Left ventricle myocardium inferior (tissue), 1 donor: ENCODE measurements around the gene ZNF853. TPM values are rescaled to one million over a fixed set of nuclear protein-coding genes. Genes with fewer than 3 reads are reported as not detected.
A peak's percentile ranks its signal among the peaks of the same experiment; 100 is the strongest.

ENCODE experiments used
- DNase-seq: peaks from one replicate; pipeline ENCODE4 v3.0.0-alpha.2; 2020
- H3K27ac ChIP-seq: fragments of 200-600 bp; replicated peaks from 2 replicates; pipeline ENCODE4 v1.8.0; 2021
- H3K27me3 ChIP-seq: fragments of 200-600 bp; 2 replicates; pipeline ENCODE4 v1.8.0; 2021; ENCODE audit warnings: low read depth
- H3K36me3 ChIP-seq: fragments of 200-600 bp; 2 replicates; pipeline ENCODE4 v1.8.0; 2021
- H3K4me1 ChIP-seq: fragments of 200-600 bp; 2 replicates; pipeline ENCODE4 v1.8.0; 2021
- H3K4me3 ChIP-seq: fragments of 200-600 bp; 2 replicates; pipeline ENCODE4 v1.8.0; 2021; ENCODE audit warnings: mild to moderate bottlenecking, moderate library complexity
- H3K9me3 ChIP-seq: fragments of 200-600 bp; replicated peaks from 2 replicates; pipeline ENCODE4 v1.8.0; 2021
- intact Hi-C: fragments of 100-400 bp; cut with micrococcal nuclease; formaldehyde crosslinking; loops from one replicate; pipeline ENCODE4 v1.11.0; 2022
- total RNA-seq: library from RNA; stranded (reverse); fragmentation: NEBNext Ultra II Directional; extraction: Animal tissue kit (Norgen Biotek cat#: 25700); gene quantifications from one replicate; pipeline ENCODE4 v1.2.1, GENCODE V29; 2021
- TF ChIP-seq, protein P1 (sequence below): fragments of 200-600 bp; IDR thresholded peaks from 2 replicates; pipeline ENCODE4 v1.8.0; 2021; ENCODE audit warnings: antibody characterized with exemption, mild to moderate bottlenecking, borderline replicate concordance
- donor health status: DM: no; HTN: yes; CAD: no; lungs with severe emphysema.

The ZNF853 gene
- total RNA-seq, 1 donor from 2014 or later, result 15.0 TPM

DNA sequence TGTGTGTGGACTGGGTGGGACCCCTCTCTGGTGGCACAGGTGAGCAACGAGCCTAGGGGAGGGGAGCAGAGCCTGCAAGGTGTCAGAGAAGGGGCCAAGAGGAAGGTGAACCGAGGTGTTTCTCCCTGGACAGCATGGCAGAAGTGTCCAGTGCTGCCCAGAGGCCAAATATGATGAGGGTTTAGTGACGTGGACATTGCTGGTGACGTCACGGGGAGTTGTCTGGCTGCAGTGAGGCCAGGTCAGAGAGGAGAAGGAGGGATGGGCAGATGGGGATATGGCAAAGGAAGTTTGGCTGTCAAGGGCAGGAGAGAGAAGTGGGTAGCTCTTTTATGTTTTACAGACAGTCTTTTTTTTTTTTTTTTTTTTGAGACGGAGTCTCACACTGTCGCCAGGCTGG, 2.6 kb upstream of the ZNF853 start:
- Histone ChIP-seq H3K27ac (no peak overlapping the region), H3K9me3 (no peaks in the 10 kb centered on the region), H3K36me3 (peaks cover 14% of the 10 kb centered on the region), H3K4me1 (peaks cover 14% of the 10 kb centered on the region), H3K4me3 (no peak overlapping the region), H3K27me3 (no peaks in the 10 kb centered on the region)
- TF ChIP-seq, protein P1, sequence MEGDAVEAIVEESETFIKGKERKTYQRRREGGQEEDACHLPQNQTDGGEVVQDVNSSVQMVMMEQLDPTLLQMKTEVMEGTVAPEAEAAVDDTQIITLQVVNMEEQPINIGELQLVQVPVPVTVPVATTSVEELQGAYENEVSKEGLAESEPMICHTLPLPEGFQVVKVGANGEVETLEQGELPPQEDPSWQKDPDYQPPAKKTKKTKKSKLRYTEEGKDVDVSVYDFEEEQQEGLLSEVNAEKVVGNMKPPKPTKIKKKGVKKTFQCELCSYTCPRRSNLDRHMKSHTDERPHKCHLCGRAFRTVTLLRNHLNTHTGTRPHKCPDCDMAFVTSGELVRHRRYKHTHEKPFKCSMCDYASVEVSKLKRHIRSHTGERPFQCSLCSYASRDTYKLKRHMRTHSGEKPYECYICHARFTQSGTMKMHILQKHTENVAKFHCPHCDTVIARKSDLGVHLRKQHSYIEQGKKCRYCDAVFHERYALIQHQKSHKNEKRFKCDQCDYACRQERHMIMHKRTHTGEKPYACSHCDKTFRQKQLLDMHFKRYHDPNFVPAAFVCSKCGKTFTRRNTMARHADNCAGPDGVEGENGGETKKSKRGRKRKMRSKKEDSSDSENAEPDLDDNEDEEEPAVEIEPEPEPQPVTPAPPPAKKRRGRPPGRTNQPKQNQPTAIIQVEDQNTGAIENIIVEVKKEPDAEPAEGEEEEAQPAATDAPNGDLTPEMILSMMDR, result no peak
- intact Hi-C loops, result no loop called here
- no peak for DNase-seq

DNA sequence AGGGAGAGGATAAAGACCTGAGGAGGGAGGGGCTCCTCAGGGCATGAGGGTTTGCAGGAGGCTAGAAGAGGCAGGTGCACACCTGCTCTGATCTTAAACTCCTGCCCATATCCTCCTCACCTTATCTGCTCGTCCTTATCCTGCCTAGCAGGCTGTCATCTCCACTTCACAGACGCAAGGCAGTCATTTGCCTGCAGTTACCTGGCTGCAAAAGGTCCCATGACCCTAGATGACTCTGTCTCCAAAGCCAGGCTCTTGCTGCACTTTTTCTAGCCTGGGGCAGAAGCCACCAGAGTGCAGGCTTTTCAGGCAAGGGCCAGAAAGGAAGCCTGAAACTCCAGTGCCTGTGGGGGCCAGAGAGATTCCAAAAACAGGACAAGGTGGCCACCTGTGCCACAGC, 1.7 kb upstream of the ZNF853 start:
- Histone ChIP-seq H3K9me3 (no peaks in the 10 kb centered on the region), H3K4me1 (peaks cover 14% of the 10 kb centered on the region), H3K27ac (no peak overlapping the region), H3K4me3 (no peak overlapping the region), H3K27me3 (no peaks in the 10 kb centered on the region), H3K36me3 (peaks cover 5% of the 10 kb centered on the region)
- no peak for DNase-seq
- TF ChIP-seq, protein P1, result no peak
- intact Hi-C loops, result no loop called here

DNA sequence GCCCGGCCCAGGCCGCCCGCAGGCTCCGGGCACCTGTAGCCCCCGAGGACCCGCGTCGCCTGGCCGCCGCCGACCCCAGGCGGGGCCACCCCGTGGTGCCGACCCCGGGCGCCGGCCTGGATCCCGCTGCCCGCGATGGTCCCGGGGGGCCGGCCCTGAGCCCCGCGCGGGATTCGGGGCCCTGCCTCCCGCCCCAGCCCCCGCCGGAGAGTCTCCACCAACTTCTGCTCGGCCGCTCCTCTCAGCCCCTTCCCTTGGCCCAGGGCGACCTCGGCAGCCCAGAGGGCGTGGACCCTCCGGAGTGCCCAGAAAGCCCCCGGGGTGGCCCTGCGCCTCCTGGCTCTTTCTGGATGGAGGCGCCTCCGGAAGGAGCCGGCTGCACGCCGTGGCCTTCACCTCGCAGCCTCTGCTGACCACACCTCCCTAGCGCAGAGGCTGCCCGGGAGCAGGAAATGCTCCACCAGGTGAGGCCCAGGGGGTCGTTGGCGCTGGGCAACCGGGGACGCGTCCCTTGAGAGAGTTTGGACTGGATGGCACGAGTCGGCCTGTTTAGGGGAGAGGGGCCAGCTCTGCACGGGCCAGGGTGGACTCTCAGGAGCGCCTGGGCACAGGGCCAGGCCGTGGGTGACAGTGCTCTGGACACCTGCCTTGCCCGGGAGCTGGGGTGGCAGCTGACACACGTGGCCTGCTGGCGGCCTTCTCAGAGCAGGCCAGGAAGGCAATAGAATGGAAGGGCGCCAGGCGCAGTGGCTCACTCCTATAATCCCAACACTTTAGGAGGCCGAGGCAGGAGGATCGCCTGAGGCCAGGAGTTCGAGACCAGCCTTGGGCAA, 529 bp downstream of the ZNF853 start:
- Histone ChIP-seq H3K4me1 (peaks cover 14% of the 10 kb centered on the region), H3K9me3 (no peaks in the 10 kb centered on the region), H3K27ac (no peak overlapping the region), H3K36me3 (peaks cover 2% of the 10 kb centered on the region), H3K27me3 (no peaks in the 10 kb centered on the region), H3K4me3 (peak overlapping the region; percentile 79)
- no peak for DNase-seq
- TF ChIP-seq, protein P1, result no peak
- intact Hi-C loops, result no loop called here

DNA sequence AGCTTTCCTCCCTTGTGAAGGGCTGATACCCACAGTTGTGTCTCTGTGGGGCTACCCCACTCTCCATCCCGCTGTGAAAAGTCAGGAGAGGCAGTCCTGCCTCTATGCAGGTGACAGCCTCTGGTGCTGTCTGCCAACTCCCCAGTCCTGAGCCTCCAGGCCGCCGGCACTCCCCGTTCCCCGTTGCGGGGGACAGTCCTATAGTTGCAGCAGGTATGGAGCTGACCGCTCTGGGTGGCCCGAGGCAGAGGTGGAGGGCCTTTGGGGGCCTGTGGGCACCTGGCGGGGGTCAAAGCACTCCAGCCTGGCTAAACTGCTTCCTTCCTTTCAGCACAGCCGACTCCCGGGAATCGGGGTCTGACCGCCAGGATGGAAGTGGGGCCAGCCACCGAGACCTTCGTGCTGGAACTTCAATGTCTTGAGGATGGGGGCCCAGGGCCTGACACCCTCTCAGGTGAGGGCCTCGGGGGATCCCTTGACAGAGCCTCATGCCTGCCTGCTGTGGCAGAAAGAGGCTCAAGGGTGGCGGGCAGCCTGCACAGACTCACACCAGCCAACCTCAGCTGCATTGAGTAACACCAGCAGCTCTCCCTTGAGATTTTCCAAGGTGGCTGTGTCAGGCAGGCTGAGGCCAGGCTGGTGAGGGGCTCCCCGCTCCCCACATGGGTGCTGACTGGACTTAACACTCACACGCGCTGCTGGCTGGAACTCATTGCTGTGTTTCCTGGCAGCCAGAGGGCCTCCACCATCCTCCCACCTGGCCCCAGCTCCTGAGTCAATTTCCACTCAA, 1.6 kb downstream of the ZNF853 start:
- Histone ChIP-seq H3K27me3 (no peaks in the 10 kb centered on the region), H3K4me3 (no peak overlapping the region), H3K27ac (no peak overlapping the region), H3K36me3 (peaks cover 13% of the 10 kb centered on the region), H3K4me1 (peaks cover 14% of the 10 kb centered on the region), H3K9me3 (no peaks in the 10 kb centered on the region)
- intact Hi-C loops, result no loop called here
- DNase-seq, result no peak
- TF ChIP-seq, protein P1, result no peak

DNA sequence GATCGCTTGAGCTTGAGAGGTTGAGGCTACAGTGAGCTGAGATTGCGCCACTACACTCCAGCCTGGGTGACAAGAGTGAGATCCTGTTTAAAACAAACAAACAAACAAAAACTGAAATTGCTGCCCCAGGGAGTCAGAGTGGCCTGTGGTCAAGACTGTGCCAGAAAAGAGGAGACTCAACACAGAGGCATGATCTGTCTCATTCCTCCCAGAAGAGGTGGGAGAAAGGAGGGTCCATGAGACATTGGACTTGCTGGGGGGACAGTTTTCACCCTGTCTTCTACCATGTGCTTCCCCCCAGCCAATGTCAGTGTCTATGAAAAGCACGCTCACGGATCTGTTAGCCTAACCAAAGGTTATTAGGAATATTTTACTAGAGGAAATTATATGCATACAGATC, 3.2 kb downstream of the ZNF853 start:
- H3K4me1 ChIP-seq, result peaks cover 14% of the 10 kb centered on the region
- H3K9me3 ChIP-seq, result no peaks in the 10 kb centered on the region
- H3K4me3 ChIP-seq, result no peak overlapping the region
- no peaks in the 10 kb centered on the region for H3K27me3 ChIP-seq
- TF ChIP-seq, protein P1, result no peak
- H3K27ac ChIP-seq, result no peak overlapping the region
- intact Hi-C loops, result no loop called here
- DNase-seq, result no peak
- H3K36me3 ChIP-seq, result peaks cover 25% of the 10 kb centered on the region
